ENCODE results near the gene CEP135.

- TF ChIP-seq CTCF (IDR thresholded peaks at IDR 0.05) = no peak
- TF ChIP-seq EZH2 (IDR thresholded peaks at IDR 0.05; ENCODE audit: borderline replicate concordance, insufficient read depth, low read depth, low read length, poor library complexity, severe bottlenecking) = no peak
Measured at GRCh38 chr4:55993994-55994663, 45.4 kb downstream of the CEP135 start.
